HG03280 (cell line): Measurements from ENCODE around the gene SLC25A4.
A peak's percentile ranks its signal among the peaks of the same experiment; 100 is the strongest.

ENCODE experiments used
- ATAC-seq: cut with Tn5 transposase; IDR thresholded peaks from one replicate; pipeline ENCODE4 v1.9.1; 2021; ENCODE audit warnings: mild to moderate bottlenecking, moderate library complexity; ENCODE audit not compliant: unreplicated experiment

The SLC25A4 gene

DNA sequence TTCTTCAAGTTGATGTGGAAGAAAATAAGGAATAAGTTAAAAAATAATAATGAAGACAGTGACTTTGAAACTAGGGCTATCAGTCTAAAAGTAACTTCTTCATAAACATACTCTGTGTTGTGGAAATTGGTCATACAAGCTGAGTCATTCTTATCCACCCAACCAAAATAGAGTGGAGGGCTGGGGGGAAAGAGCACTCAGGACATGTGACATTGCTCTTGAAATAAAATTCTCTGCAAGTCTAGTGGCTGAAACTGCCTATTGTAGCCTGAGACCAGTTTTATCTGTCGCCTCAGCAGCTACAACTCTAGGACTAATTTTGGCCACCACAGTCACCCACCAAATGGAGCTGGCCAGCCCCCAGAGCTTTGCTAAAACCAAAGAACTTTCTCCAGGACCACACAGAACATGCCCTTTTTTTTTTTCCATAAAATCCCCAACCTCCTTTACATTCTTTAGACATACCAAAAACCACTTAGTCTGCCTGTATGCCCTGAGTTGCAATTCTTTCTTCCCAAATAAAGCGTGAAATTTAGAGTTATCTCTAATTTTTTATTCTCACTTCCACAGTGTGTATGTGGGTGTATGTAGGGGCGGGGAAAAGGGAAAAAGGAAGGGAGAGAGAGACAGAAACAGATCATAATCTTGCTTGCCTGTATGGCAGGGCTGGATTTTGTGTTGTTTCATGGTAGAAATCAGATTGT, 23.0 kb upstream of the SLC25A4 start:
- no peak for ATAC-seq

GRCh38 chr4:185120631-185120946, 22.5 kb upstream of the SLC25A4 start:
- ATAC-seq: no peak

- ATAC-seq: peak; percentile 79
These were observed 20.3 kb upstream of the SLC25A4 start for GRCh38 chr4:185122681-185123345.

- no peak for ATAC-seq
These were observed 19.1 kb upstream of the SLC25A4 start for GRCh38 chr4:185124006-185124405.

GRCh38 chr4:185127021-185127925, 15.8 kb upstream of the SLC25A4 start:
- ATAC-seq: no peak

DNA sequence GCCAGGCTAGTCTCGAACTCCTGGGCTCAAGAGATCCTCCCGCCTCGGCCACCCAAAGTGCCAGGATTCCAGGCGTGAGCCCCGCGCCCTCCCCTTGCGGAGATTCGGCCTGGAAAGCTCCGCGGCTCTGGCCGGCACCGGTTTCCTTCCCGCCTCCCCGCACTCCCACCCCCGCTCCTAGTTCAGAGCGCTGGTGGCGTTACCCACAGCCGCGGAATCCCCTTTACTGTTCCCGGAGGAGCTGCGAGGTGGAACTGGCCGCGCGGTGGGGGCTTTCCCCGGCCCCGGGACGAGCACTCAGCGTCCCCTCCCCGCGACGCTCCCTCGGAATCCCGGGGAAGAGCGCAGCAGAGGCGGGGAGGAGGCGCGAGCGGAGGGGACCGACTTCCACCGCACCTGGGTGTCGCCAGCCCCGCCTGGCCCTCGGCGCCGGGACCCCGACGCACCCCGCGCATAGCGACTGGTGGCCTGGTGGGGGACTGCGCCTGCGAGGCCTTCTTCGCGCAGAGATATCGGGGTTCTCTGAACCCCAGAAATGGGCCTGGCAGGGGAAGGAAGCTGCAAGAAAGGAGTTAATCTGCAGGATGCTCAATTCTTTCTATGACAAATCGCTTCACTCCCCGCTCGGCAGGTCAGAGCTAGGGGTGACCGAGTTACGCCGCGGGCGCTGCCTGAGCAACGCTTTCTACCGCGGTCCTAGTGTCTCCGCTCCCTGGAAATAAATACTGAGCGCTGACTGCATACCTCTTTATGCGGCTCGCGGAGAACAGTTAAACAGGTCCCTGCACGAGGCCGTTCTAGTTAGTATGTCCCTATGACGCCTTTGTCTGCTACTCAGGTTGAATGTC, 14.6 kb upstream of the SLC25A4 start:
- ATAC-seq: peak; percentile 63

DNA sequence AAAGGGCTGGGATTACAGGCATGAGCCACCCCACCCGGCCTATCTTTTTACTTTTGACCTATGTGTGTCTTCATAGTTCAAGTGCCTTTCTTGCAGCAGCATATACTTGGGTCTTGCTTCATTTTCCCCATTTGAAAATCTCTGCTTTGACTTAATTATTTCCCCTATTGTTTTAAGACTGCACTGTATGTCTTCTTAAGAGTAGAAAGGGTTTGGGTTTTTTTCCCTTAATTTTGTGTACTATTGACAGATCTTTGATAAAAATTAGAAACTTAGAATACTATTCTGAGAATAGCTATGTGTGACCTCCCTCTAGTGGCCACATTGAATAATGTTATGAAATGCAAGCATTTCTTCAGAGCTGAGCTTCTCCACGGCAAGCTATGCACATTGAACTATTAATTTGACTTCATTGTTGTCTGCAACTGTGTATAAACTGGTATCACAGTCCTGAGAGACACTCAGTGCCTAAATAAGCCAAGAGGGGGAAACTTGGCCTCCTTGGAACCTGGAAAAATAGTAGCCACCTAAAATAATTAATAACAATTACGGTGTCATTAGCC, 8.7 kb upstream of the SLC25A4 start:
- ATAC-seq: peak; percentile 62

- ATAC-seq: no peak
These were observed 5.7 kb upstream of the SLC25A4 start for GRCh38 chr4:185137233-185137925.

DNA sequence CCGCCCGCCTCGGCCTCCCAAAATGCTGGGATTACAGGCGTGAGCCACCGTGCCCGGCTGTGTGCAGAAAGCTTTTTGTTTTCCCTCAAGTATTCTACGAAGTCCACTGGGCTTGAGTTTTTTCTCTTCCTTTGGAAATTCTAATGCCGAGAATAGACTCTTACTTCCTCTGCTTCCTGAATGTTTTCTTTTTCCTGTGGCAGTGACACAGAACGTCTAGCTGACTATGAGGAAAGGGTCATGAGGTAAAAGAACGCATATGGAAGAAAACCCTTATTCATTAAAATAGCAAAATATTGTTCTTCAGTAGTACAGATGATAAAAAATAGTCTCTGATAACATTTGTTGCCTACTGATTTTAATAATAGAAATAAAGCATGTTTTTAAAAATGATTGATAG, 4.9 kb upstream of the SLC25A4 start:
- ATAC-seq: no peak

DNA sequence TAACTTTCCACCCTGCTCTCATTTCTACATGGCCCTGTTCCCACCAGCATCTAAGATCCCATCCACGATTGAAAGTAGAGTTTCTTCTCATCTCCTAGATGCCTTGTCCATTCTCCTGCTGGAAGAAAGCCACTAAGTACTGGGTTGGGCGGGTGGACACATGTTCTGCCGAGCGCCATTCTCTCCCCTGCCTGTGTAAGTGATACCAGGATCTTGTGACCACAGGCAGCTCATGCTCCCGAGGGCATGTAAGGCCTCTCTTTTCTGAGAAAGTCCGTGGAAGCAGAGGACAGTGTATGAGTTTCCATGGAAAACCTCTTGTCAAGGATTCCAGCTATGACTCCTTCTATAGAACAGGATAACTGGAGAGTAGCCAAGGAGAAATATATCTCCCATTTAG, 3.3 kb upstream of the SLC25A4 start:
- ATAC-seq: no peak

DNA sequence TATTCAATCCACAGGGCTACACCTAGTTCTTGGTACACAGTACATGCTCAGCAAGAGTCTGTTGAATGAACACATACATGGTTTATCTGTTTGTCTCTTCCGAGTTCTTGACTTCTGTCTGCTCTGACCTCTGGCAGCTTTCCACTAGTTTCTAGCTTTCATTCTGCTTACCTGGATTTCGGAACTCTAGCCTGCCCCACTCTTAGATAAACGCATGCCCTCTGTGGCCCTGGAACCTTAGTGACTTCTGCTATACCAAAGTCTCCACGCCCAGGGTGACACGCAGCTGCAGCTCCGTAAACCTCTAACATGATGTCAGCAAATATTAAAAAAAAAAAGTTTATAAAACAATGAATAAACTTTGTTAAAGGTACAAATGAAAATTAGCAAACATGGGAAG, 1.3 kb upstream of the SLC25A4 start:
- ATAC-seq: no peak

DNA sequence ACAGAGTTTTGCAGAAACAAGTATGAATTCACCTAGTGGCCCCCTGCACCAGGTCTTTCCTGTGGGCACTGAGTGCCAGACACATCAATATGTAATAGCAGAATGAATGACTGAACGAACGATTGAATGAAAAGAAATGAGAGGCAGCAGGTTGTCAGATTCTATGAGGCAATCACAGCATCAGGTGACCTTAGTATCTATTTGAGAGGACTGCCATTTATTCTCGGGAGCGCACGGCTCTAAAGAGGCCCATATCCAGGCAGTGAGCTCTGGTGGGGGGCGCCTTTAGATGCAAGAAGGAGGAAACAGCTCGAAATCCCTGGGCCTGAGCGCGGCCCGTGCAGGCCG, 528 bp upstream of the SLC25A4 start:
- ATAC-seq: no peak

- no peak for ATAC-seq
These were observed 519 bp downstream of the SLC25A4 start for GRCh38 chr4:185143601-185143969.

DNA sequence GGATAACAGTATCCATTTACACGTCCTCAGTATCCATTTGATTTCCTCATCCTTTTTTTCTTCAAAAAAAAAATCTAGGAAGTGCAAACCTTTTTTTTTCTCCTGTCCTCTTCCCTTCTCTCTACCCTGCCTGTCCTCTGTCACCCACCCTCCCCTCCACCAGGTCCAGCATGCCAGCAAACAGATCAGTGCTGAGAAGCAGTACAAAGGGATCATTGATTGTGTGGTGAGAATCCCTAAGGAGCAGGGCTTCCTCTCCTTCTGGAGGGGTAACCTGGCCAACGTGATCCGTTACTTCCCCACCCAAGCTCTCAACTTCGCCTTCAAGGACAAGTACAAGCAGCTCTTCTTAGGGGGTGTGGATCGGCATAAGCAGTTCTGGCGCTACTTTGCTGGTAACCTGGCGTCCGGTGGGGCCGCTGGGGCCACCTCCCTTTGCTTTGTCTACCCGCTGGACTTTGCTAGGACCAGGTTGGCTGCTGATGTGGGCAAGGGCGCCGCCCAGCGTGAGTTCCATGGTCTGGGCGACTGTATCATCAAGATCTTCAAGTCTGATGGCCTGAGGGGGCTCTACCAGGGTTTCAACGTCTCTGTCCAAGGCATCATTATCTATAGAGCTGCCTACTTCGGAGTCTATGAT, 1.7 kb downstream of the SLC25A4 start:
- ATAC-seq: no peak

GRCh38 chr4:185145572-185145971, 2.5 kb downstream of the SLC25A4 start:
- ATAC-seq: no peak

DNA sequence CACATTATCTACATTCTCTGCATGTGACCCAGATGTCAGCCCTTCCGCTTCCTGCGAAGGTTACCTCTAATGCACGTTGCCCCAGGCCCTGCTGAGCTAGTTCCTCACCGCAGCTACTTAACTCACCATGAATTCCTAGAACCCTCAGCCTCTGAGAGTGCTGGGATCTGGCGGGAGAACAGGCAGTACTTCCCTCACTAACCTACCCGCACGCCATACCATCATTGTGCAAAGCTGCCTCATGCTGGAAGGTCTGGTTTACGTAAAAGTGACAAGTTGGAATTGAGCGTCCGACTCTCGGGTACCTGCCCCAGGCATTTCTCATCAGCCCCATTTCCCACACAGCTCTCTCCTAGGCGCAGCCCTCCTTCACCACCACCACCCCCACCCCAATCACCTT, 6.3 kb downstream of the SLC25A4 start:
- ATAC-seq: no peak

DNA sequence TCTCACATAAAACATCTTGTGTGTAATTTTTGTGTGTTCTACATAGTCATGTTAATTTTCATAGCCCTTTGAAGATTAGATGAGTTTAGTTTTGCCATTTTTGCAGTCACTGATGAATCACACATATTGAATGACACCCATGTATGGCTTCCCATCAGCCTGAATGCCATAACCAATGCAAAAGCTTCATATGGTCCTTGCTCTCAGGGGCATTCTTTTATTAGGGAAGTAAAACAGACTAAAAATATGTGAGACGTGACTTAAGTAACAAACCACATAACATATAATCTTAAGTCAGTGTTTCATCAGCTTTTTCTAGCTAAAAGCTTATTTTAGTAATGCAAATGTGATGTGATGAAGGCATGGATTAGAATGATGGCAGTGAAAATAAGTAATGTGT, 8.2 kb downstream of the SLC25A4 start:
- ATAC-seq: no peak

- peak; percentile 92 for ATAC-seq
These were observed 22.6 kb downstream of the SLC25A4 start for GRCh38 chr4:185165605-185166063.

DNA sequence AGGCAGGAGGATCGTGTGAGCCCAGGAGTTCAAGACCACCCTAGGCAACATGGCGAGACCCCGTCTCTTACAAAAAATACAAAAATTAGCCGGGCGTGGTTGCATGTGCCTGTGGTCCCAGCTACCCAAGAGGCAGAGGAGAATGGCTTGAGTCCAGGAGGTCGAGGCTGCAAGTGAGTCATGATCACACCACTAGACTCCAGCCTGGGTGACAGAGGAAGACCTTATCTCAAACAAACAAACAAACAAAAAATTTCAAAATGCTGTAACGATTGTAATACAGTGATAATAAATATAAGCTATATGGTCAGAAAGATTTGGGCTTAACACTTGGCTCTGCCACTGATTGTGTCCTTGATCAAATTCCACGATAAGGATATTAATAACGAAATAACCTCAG, 24.2 kb downstream of the SLC25A4 start:
- ATAC-seq: no peak
